ENCODE data around the gene WNT7B. TPM values are rescaled to one million over a fixed set of nuclear protein-coding genes. Genes with fewer than 3 reads are reported as not detected.

WNT7B gene
- total RNA-seq, 3 donors from 2014 or later (not counting 1 experiment from before 2014, with no cell fraction given), result not detected

DNA sequence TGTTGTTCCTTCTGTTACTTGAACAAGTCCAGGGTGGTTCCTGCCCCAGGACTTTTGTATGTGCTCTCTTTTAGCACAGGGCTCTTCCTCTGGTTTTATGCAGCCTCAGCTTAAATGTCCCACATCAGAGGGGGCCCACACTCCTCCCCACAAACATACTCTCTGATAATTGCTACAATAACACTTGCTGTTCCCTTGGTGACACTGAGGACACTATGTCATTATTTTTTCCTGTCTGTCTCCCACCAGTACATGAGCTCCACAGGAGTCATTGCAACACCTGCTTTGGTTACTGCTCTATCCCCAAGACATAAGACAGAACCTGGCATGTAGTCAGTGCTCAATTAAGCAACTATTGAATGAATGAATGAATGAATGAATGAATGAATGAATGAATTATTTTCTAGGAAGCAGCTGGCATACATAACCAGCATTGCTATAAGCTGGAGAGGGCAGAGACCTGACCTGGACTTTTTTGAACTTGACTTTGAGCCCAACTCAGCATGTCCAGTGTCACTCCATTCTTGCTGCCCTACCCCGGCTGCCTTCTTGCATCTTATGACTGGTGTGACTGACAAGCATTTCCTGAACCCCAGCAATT, 7.5 kb upstream of the WNT7B start:
- no peaks in the 10 kb centered on the region for H3K36me3 ChIP-seq (ENCODE audit: control insufficient read depth, insufficient read depth, low read length)
- intact Hi-C loops (cut with micrococcal nuclease), result no loop called here
- Mint-ChIP-seq H3K27ac (no peak overlapping the region), H3K36me3 (no peaks in the 10 kb centered on the region), H3K4me3 (no peak overlapping the region), H3K27me3 (ENCODE audit: low read depth in 2 of 2) (peaks cover 0 to 5% of the 10 kb centered on the region in 2 donors), H3K4me1 (no peaks in the 10 kb centered on the region), H3K9me3 (no peaks in the 10 kb centered on the region)
- no peak for DNase-seq
- no peaks in the 10 kb centered on the region for H3K27me3 ChIP-seq (ENCODE audit: control insufficient read depth, insufficient read depth, low read length)
- TF ChIP-seq, protein P1, sequence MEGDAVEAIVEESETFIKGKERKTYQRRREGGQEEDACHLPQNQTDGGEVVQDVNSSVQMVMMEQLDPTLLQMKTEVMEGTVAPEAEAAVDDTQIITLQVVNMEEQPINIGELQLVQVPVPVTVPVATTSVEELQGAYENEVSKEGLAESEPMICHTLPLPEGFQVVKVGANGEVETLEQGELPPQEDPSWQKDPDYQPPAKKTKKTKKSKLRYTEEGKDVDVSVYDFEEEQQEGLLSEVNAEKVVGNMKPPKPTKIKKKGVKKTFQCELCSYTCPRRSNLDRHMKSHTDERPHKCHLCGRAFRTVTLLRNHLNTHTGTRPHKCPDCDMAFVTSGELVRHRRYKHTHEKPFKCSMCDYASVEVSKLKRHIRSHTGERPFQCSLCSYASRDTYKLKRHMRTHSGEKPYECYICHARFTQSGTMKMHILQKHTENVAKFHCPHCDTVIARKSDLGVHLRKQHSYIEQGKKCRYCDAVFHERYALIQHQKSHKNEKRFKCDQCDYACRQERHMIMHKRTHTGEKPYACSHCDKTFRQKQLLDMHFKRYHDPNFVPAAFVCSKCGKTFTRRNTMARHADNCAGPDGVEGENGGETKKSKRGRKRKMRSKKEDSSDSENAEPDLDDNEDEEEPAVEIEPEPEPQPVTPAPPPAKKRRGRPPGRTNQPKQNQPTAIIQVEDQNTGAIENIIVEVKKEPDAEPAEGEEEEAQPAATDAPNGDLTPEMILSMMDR (IDR thresholded peaks at IDR 0.05), result no peak
- peak in 2 of 3 donors; percentile 17 to 44 for ATAC-seq
- no peak overlapping the region for H3K4me3 ChIP-seq (ENCODE audit: low read length)
- WGBS (ENCODE audit: insufficient coverage), result 58% methylated on average over 1 of the region's 1 CpG
- H3K9me3 ChIP-seq (ENCODE audit: control insufficient read depth, insufficient read depth, low read length), result peaks cover 3% of the 10 kb centered on the region
- H3K4me1 ChIP-seq (ENCODE audit: control insufficient read depth, insufficient read depth, low read length), result peaks cover under 1% of the 10 kb centered on the region
- no peak overlapping the region for H3K27ac ChIP-seq (ENCODE audit: low read length)

DNA sequence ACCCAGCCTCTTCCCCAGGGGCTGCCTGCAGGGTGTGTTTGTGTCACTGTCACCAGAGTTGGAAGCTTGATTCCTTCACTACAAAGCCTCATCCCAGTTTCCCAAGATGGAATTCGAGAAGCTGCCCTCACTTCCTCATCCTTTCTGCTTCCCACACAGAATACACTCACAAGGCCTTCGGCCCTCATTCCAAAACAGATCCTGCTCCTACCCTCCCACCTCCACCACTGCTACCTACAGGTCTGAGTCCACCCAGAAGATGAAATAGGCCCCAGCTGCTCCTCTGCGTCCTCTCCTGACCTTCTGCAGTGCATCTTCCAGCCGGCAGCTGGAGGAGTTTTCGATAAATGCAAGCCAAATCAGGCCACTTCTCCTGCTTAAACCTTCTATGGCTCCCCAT, 6.8 kb upstream of the WNT7B start:
- Mint-ChIP-seq H3K4me1 (no peaks in the 10 kb centered on the region), H3K27ac (no peak overlapping the region), H3K9me3 (no peaks in the 10 kb centered on the region), H3K27me3 (ENCODE audit: low read depth in 2 of 2) (peaks cover 0 to 5% of the 10 kb centered on the region in 2 donors), H3K36me3 (no peaks in the 10 kb centered on the region), H3K4me3 (no peak overlapping the region)
- WGBS (ENCODE audit: insufficient coverage), result 91% methylated on average over 5 of the region's 5 CpGs
- no peaks in the 10 kb centered on the region for H3K27me3 ChIP-seq (ENCODE audit: control insufficient read depth, insufficient read depth, low read length)
- H3K9me3 ChIP-seq (ENCODE audit: control insufficient read depth, insufficient read depth, low read length), result peaks cover 3% of the 10 kb centered on the region
- ATAC-seq (no peak), DNase-seq (no peak)
- TF ChIP-seq, protein P1 (IDR thresholded peaks at IDR 0.05), result no peak
- no peak overlapping the region for H3K27ac ChIP-seq (ENCODE audit: low read length)
- H3K4me1 ChIP-seq (ENCODE audit: control insufficient read depth, insufficient read depth, low read length), result peaks cover 6% of the 10 kb centered on the region
- H3K4me3 ChIP-seq (ENCODE audit: low read length), result no peak overlapping the region
- intact Hi-C loops (cut with micrococcal nuclease), result no loop called here
- no peaks in the 10 kb centered on the region for H3K36me3 ChIP-seq (ENCODE audit: control insufficient read depth, insufficient read depth, low read length)

DNA sequence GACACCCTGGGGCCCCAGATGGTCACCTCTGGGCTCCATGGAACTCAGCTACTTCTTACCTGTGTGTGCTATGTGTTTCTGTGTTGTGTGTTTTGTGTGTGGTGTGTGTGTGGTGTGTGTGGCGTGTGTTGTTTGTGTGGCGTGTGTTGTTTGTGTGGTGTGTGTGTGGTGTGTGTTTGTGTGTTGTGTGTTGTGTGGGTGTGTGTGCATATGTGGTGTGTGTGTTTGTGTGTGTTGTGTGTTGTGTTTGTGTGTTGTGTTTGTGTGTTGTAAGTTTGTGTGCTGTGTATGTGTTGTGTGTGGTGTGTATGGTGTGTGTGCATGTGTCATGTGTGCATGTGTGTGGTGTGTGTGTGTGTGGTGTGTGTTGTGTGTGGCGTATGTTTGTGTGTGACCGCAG, 3.8 kb upstream of the WNT7B start:
- intact Hi-C loops (cut with micrococcal nuclease), result no loop called here
- Mint-ChIP-seq H3K4me3 (no peak overlapping the region), H3K27me3 (ENCODE audit: low read depth in 2 of 2) (peaks cover 0 to 8% of the 10 kb centered on the region in 2 donors), H3K9me3 (no peaks in the 10 kb centered on the region), H3K4me1 (no peaks in the 10 kb centered on the region), H3K27ac (no peak overlapping the region), H3K36me3 (no peaks in the 10 kb centered on the region)
- H3K27ac ChIP-seq (ENCODE audit: low read length), result no peak overlapping the region
- TF ChIP-seq, protein P1 (IDR thresholded peaks at IDR 0.05), result no peak
- no peak overlapping the region for H3K4me3 ChIP-seq (ENCODE audit: low read length)
- H3K4me1 ChIP-seq (ENCODE audit: control insufficient read depth, insufficient read depth, low read length), result peaks cover 26% of the 10 kb centered on the region
- H3K36me3 ChIP-seq (ENCODE audit: control insufficient read depth, insufficient read depth, low read length), result no peaks in the 10 kb centered on the region
- WGBS (ENCODE audit: insufficient coverage), result 92% methylated on average over 4 of the region's 4 CpGs
- no peak for ATAC-seq
- no peak for DNase-seq
- peaks cover 3% of the 10 kb centered on the region for H3K9me3 ChIP-seq (ENCODE audit: control insufficient read depth, insufficient read depth, low read length)
- peaks cover 11% of the 10 kb centered on the region for H3K27me3 ChIP-seq (ENCODE audit: control insufficient read depth, insufficient read depth, low read length)

DNA sequence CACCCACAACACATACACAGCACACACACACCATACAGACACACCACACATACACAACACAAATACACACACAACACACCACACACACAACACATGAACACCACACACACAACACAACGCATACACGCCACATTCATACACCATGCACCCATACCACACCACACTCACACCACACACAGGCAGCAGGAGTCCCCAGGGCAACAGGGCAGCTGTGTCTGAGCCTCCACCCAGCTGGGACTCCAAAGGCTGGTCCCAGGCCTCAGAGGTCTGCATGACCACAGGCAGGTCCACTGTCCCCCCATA, 3.3 kb upstream of the WNT7B start:
- Mint-ChIP-seq H3K27ac (no peak overlapping the region), H3K4me3 (no peak overlapping the region), H3K36me3 (no peaks in the 10 kb centered on the region), H3K9me3 (no peaks in the 10 kb centered on the region), H3K27me3 (ENCODE audit: low read depth in 2 of 2) (peaks cover under 1 to 8% of the 10 kb centered on the region in 2 donors), H3K4me1 (no peaks in the 10 kb centered on the region)
- intact Hi-C loops (cut with micrococcal nuclease), result no loop called here
- no peak for ATAC-seq
- Histone ChIP-seq H3K36me3 (ENCODE audit: control insufficient read depth, insufficient read depth, low read length) (no peaks in the 10 kb centered on the region), H3K4me1 (ENCODE audit: control insufficient read depth, insufficient read depth, low read length) (peaks cover 26% of the 10 kb centered on the region), H3K4me3 (ENCODE audit: low read length) (no peak overlapping the region), H3K27ac (ENCODE audit: low read length) (no peak overlapping the region), H3K27me3 (ENCODE audit: control insufficient read depth, insufficient read depth, low read length) (peaks cover 14% of the 10 kb centered on the region), H3K9me3 (ENCODE audit: control insufficient read depth, insufficient read depth, low read length) (peaks cover 2% of the 10 kb centered on the region)
- no peak for DNase-seq
- WGBS (ENCODE audit: insufficient coverage), result 98% methylated on average over 2 of the region's 2 CpGs
- TF ChIP-seq, protein P1 (IDR thresholded peaks at IDR 0.05), result no peak
